HG03280 (cell line): ENCODE results near the gene CHRDL2.

Experiments
- ATAC-seq: cut with Tn5 transposase; IDR thresholded peaks from one replicate; pipeline ENCODE4 v1.9.1; 2021; ENCODE audit warnings: mild to moderate bottlenecking, moderate library complexity; ENCODE audit not compliant: unreplicated experiment

The CHRDL2 gene

DNA sequence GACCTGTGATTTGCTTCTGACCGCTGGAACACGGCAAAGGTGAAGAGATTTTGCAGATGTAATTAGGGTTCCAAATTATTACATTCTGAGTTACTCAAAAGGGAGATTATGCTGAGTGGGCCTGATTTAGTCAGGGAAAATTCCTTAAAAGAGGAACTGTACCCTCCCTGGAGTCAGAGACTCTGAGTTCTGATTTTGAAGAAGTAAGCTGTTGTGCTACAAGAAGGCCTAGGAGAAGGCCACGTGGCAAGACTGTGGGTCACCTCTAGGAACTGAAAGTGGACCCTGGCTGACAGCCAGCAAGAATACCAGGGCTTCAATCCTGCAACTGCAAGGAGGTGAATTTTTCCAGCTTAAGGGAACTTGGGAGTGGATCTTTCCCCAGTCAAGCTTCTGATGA is 45.3 kb downstream of the CHRDL2 start:
- ATAC-seq, result no peak

DNA sequence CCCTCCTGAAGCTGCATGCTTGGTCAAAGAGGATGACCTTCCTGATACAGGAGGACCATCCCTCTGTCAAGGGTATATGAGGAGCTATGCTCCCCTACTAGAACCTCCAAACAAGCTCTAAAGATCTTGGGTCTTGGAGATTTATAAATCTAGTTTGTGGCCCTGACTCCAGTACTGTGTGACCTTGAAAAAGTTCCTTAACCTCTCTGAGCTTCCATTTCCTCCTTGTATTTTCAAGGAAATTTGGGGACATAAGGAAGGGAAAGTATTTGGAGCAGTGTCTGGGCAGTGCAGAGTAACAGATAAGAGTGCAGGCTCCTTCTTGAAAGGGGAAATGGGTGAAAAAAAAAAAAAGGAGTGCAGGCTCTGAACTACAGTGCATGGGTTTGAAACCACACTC is 45.9 kb downstream of the CHRDL2 start:
- ATAC-seq, result no peak

DNA sequence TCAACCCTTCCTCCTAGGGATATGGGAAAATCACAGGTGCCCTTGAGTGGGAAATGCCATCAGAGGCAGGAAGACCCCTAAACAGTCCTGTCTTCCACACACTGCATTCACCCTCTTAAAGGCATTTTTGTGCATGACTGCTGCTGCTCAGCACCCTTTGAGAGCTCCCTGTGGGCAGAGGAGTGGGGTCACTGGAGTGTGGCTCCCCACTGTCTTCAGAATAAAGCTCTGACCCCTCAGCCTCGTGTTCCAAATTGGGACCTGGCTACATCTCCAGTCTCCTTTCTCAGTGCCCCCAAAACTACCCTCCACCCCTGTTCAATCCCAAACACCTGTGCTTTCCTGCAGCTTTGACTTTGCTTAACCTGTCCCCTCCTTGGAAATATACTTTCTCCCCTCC is 46.6 kb downstream of the CHRDL2 start:
- ATAC-seq, result no peak

- no peak for ATAC-seq
Observed at GRCh38 chr11:74683941-74684481, 47.2 kb downstream of the CHRDL2 start.

GRCh38 chr11:74683279-74683871 is 47.9 kb downstream of the CHRDL2 start:
- ATAC-seq, result no peak

- no peak for ATAC-seq
Observed at GRCh38 chr11:74682731-74683278, 48.4 kb downstream of the CHRDL2 start.

- no peak for ATAC-seq
Observed at GRCh38 chr11:74681686-74682651, 49.3 kb downstream of the CHRDL2 start.

DNA sequence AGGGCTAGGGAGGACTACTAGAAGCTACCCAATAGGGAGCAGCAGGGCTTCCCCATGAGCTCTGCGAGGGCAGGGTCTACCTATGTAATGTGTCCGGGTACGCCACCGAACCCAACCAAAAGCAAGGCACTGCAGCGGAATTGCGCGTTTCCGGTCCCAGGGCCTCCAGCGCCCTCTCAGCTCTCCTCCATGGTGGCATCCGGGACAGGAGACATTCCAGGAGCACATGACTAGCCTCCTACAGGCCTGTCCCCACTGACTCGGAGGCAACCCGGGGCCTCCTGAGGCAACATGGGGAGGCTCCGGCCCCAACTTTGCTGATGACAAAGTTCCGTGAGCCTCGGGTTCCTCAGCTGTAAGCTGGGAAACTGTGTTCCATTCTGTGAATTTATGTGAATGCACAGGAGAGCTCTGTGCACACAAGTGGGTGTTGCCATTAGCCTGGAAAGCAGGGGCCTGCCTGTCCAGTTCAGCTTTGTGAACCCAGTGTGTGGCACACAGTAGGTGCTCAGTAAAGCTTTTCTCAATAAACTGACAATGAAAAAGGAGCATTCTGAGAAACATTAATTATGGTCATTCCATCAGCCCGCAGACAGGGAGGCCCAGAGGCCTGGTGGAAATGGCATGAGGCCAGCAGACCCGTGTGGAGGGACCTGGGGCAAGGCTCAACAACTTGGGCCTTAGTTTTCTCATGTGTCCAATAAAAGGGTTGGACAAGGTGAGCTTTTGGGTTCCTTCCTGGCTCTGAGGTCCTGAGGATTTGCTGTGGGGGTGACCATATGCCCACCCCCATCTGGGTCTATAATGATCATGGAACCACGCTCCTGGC is 50.3 kb downstream of the CHRDL2 start:
- ATAC-seq, result no peak

DNA sequence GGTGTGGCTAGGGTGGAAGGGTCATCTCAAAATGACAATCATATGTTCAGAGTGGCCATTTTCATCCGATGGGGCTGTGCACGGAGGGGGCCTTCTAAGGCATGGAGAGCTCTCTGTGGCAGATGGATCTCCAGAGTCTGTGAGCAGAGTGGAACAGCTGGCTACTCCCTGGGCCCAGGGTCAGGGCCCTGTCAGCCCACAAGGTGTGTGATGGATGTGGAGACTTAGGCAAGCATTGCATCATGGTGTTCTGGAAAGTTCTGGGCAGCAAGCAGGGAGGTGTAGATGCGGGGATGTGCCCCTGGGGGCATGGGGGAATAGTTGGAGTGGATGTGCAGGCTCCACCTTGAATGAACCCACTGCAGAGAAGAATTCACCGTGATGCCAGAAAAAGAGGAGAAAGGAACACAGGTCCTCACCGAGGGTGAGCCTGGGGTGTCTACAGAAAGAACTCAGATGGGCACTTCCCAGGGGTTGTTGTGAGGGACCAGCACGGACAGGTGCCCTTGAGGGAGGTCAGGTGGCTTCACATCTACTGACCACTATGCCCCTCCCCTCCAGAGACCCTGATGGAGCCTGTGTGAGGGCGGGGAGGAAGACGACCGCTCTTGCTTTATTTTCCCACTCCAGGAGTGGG is 51.1 kb downstream of the CHRDL2 start:
- ATAC-seq, result no peak

- ATAC-seq, result no peak
Observed at GRCh38 chr11:74679513-74679865, 51.7 kb downstream of the CHRDL2 start.

DNA sequence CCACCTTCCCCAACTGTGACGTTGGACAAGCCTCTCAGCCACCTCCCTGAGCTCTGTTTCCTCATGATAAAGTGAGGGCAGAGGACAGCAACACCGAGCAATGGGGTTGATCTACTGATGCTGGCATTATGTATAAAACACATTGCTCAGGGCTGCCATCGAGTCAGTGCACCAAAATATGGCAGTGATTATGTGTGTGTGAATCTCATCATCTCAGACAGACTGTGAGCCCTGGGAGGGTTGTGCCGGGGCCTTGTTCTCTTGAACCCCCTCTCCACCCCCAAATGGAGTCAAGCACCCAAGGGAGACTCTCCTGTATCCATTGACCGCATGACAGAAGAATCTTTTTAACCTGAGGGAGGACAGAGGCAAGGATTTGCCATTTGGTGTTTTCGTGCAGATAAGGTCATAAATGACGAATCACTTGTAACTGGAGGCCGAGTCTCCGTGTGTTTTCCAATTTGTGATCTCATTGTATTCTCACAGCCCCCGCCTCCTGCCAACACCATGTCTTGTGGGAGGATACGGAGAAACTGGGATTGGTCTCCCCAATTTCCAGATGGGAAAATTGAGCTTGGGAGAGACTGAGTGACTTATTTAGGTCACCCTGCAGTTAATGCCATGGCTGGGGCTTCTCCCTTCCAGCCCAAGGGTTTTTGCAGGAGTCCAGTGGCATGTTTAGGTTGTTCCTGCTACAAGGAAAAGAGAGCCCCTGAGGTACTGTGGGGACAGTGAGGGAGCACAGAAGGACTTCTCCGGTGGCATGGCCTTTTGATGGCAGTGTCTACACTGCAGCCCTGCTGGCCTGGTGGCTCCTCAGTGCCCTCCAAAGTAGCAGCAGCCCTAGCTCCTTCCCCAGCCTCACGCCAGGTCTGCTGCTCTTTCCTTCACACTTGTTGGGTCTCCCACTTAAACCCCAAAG is 52.4 kb downstream of the CHRDL2 start:
- no peak for ATAC-seq

GRCh38 chr11:74678041-74678440 is 53.2 kb downstream of the CHRDL2 start:
- no peak for ATAC-seq

DNA sequence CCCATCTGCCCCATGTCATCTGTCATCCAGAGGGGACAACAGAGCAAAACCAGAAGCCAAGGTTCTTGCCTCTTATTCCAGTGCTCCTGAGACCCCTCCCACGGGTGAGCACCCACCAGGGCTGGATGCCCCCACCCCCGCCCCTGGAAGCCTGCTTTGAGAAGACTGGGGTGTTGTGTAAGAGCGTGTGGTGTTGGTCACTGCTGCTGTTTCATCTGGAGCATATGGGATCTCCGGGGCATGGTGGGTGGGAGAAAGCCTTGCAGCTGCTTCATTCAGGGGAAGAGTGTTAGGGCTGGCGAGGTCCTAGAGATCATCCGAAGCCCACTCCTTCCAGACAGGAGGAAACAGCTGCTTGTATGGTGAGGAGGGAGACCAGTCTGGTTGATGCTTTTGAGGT is 54.1 kb downstream of the CHRDL2 start:
- no peak for ATAC-seq

DNA sequence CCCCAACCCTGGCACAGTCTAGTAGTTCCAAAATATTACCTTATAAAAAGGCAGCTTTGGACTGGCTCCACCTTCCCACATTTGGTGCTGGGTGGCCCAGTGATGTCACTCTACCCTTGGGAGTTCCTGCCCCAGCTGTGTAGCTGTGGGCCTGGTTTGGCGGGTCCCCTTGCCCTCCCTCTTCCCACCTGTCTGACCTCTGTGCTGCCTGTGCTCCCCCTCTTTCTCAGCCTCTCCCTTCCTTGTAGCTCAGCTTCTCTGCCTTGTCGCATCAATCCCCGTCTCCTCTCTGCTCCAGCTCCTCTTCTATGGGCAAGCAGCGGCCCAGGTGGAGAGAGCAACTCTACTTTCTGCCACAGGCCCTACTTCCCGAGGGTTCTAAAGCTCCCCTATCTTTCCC is 54.6 kb downstream of the CHRDL2 start:
- no peak for ATAC-seq

DNA sequence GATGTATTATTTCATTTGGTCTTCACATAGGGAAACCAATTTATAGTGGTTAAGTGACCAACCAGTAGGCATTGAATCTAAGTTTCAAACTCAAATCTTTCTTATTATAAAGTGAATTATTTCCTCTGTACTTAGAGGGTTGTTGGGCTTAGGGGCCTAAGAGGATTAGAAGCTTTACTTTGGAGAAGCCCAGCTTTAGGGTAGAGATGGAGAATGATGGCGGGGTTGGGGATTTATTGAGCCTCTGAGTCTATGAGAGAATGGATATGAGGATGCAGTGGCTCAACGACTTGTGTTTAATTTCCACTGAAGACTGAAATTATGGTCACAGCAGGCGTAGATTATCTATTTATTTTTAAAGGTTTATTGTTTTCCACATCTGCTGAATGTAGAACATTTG is 55.5 kb downstream of the CHRDL2 start:
- no peak for ATAC-seq

- no peak for ATAC-seq
Observed at GRCh38 chr11:74673693-74674360, 57.4 kb downstream of the CHRDL2 start.

DNA sequence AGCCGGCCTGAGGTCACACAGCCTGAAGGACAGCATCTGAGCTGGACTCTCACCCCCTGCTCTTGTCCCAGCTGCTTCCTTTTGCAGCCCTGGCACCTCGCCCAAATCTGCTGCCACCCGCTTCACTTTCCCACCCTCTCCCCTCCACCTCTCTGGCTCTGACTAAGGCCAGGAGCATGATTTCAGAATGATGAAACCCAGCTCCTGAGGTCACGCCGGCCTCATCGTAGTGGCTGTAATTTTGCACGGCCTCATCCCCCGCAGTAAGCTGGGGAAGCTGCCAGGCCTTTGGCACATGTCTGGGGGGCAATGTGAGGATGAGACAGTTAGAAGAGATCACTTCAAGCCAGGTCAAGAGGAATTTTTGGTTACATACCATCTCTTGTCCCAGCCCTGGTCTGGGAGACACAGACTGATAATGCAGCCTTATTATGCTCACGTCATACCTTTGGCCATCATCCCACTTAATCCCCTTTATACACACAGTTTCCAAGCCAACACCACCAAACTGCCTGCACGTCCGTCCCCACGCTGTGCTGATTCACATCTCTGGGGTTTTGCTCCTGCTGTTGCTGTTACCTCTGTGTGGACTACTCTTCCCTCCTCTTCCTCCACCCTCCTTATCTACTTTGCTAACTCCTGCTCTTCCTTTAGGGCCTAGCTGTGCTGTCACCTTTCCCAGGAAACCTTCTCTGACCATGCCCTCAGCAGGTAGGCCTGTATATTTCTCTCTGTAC is 58.1 kb downstream of the CHRDL2 start:
- no peak for ATAC-seq

DNA sequence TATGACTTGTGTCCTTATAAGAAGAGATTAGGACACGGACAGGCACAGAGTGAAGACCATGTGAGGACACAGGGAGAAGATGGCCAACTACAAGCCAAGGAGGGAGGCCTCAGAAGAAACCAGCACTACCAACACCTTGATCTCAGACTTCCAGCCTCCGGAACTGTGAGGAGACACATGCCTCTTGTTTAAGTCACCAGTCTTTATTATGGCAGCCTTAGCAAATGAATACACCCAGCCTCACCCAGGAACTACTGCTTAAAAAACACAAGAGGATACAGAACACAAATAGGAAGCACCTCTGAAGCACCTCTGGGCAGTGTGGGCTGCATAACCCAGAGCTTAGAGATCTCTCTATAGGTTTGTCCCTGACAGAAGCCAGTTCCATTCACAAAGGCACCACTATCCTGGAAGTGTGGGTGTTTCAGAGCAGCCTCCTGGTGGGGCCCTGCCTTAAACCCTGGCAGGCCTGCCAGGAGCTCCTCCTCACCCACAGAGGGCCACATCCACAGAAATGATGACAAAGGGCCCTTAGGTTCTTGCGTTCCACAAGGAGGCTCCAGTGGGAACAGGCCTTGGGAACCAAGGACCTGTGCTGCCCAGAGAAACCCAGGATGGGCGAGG is 58.8 kb downstream of the CHRDL2 start:
- no peak for ATAC-seq
